Stimulated activated CD8-positive, alpha-beta memory T cell treated with anti-CD3 and anti-CD28 coated beads, Interleukin-15, amount 100 ng/mL, for 48 hours (primary cell): ENCODE measurements around the gene ELMO1.

Source experiments
- DNase-seq, 2 donors: peaks; one replicate each; pipeline ENCODE4 v3.0.0-alpha.2; 2020; ENCODE audit warnings: low read depth in 2 of 2

The ELMO1 gene

GRCh38 chr7:37346761-37347160, 101.9 kb downstream of the ELMO1 start:
- DNase-seq: no peak

- DNase-seq: no peak
Observed at GRCh38 chr7:37344886-37345579, 103.6 kb downstream of the ELMO1 start.

GRCh38 chr7:37342688-37343471, 105.8 kb downstream of the ELMO1 start:
- DNase-seq: peak in 1 of 2 donors; percentile 52

GRCh38 chr7:37342176-37342687, 106.4 kb downstream of the ELMO1 start:
- no peak for DNase-seq

- DNase-seq: no peak
Observed at GRCh38 chr7:37341033-37341630, 107.5 kb downstream of the ELMO1 start.

- DNase-seq: no peak
Observed at GRCh38 chr7:37338966-37339365, 109.7 kb downstream of the ELMO1 start.

GRCh38 chr7:37337522-37337921, 111.1 kb downstream of the ELMO1 start:
- no peak for DNase-seq

- no peak for DNase-seq
Observed at GRCh38 chr7:37336259-37336658, 112.4 kb downstream of the ELMO1 start.

GRCh38 chr7:37333075-37333474, 115.6 kb downstream of the ELMO1 start:
- no peak for DNase-seq

GRCh38 chr7:37332243-37333016, 116.2 kb downstream of the ELMO1 start:
- no peak for DNase-seq

- DNase-seq: no peak
Observed at GRCh38 chr7:37330775-37331174, 117.9 kb downstream of the ELMO1 start.

- DNase-seq: no peak
Observed at GRCh38 chr7:37329940-37330339, 118.7 kb downstream of the ELMO1 start.

GRCh38 chr7:37327288-37327687, 121.4 kb downstream of the ELMO1 start:
- DNase-seq: no peak

- no peak for DNase-seq
Observed at GRCh38 chr7:37323966-37324365, 124.7 kb downstream of the ELMO1 start.

- DNase-seq: no peak
Observed at GRCh38 chr7:37322831-37323230, 125.8 kb downstream of the ELMO1 start.

- no peak for DNase-seq
Observed at GRCh38 chr7:37320848-37321468, 127.7 kb downstream of the ELMO1 start.

- no peak for DNase-seq
Observed at GRCh38 chr7:37320140-37320847, 128.4 kb downstream of the ELMO1 start.

GRCh38 chr7:37318541-37318940, 130.1 kb downstream of the ELMO1 start:
- no peak for DNase-seq

GRCh38 chr7:37315772-37316715, 132.6 kb downstream of the ELMO1 start:
- DNase-seq: no peak

GRCh38 chr7:37312608-37313007, 136.1 kb downstream of the ELMO1 start:
- DNase-seq: no peak
